ENCODE results near the gene IRF8. TPM values are rescaled to one million over a fixed set of nuclear protein-coding genes. Genes with fewer than 3 reads are reported as not detected.
"Not testable (repeated sequence)": the region's sequence is repeated elsewhere in the genome, so short reads cannot be mapped to it uniquely, and the experiment has no call there.

The IRF8 gene
- total and polyA plus RNA-seq, 2 donors (not counting 1 experiment from before 2014, with no cell fraction given): 0.14 TPM; not detected in 1

- Histone ChIP-seq H3K27me3 (ENCODE audit: control insufficient read depth, insufficient read depth, low read length) (peaks cover 18% of the 10 kb centered on the region), H3K4me3 (replicated peaks in 1 of 4; ENCODE audit: control extremely low read depth in 1 of 4, insufficient read depth in 1 of 4, low read depth in 3 of 4, low read length in 4 of 4) (no peak overlapping the region), H2AFZ (ENCODE audit: low read length) (no peak overlapping the region), H3K4me1 (ENCODE audit: control insufficient read depth, extremely low read depth, insufficient read depth, low read length) (no peaks in the 10 kb centered on the region), H3K79me2 (ENCODE audit: control insufficient read depth, insufficient read depth, low read length) (no peaks in the 10 kb centered on the region), H3K9ac (ENCODE audit: insufficient read depth, low read length) (no peak overlapping the region), H4K20me1 (ENCODE audit: control insufficient read depth, extremely low read depth, insufficient read depth, low read length) (no peaks in the 10 kb centered on the region), H3K27ac (ENCODE audit: insufficient read depth, low read length) (no peak overlapping the region), H3K4me2 (ENCODE audit: extremely low read depth, insufficient read depth, low read length) (no peak overlapping the region), H3K36me3 (ENCODE audit: control insufficient read depth, insufficient read depth, low read length) (no peaks in the 10 kb centered on the region), H3K9me3 (ENCODE audit: control insufficient read depth, insufficient read depth, low read depth, low read length) (no peaks in the 10 kb centered on the region)
- TF ChIP-seq EZH2 (IDR thresholded peaks at IDR 0.05; ENCODE audit: low read length, missing control alignments) (no peak), CTCF (conservative IDR thresholded peaks at IDR 0.05 in 1 of 2, IDR thresholded peaks at IDR 0.05 in 1 of 2; ENCODE audit: low read depth in 1 of 2, low read length in 2 of 2) (no peak)
- no peak for DNase-seq (ENCODE audit: low read depth in 2 of 2)
These were observed 6.4 kb downstream of the IRF8 start for GRCh38 chr16:85905110-85906095.

GRCh38 chr16:85906349-85906748, 7.4 kb downstream of the IRF8 start:
- H2AFZ ChIP-seq (ENCODE audit: low read length): no peak overlapping the region
- H3K4me2 ChIP-seq (ENCODE audit: extremely low read depth, insufficient read depth, low read length): no peak overlapping the region
- no peaks in the 10 kb centered on the region for H3K79me2 ChIP-seq (ENCODE audit: control insufficient read depth, insufficient read depth, low read length)
- no peak for TF ChIP-seq CTCF (conservative IDR thresholded peaks at IDR 0.05 in 1 of 2, IDR thresholded peaks at IDR 0.05 in 1 of 2; ENCODE audit: low read depth in 1 of 2, low read length in 2 of 2)
- TF ChIP-seq EZH2 (IDR thresholded peaks at IDR 0.05; ENCODE audit: low read length, missing control alignments): no peak
- H3K9me3 ChIP-seq (ENCODE audit: control insufficient read depth, insufficient read depth, low read depth, low read length): no peaks in the 10 kb centered on the region
- DNase-seq (ENCODE audit: low read depth in 2 of 2): no peak
- no peaks in the 10 kb centered on the region for H3K36me3 ChIP-seq (ENCODE audit: control insufficient read depth, insufficient read depth, low read length)
- H3K27ac ChIP-seq (ENCODE audit: insufficient read depth, low read length): no peak overlapping the region
- H3K27me3 ChIP-seq (ENCODE audit: control insufficient read depth, insufficient read depth, low read length): peaks cover 16% of the 10 kb centered on the region
- H3K4me3 ChIP-seq (replicated peaks in 1 of 4; ENCODE audit: control extremely low read depth in 1 of 4, insufficient read depth in 1 of 4, low read depth in 3 of 4, low read length in 4 of 4): no peak overlapping the region
- H4K20me1 ChIP-seq (ENCODE audit: control insufficient read depth, extremely low read depth, insufficient read depth, low read length): no peaks in the 10 kb centered on the region
- no peaks in the 10 kb centered on the region for H3K4me1 ChIP-seq (ENCODE audit: control insufficient read depth, extremely low read depth, insufficient read depth, low read length)
- no peak overlapping the region for H3K9ac ChIP-seq (ENCODE audit: insufficient read depth, low read length)

GRCh38 chr16:85907231-85907630, 8.3 kb downstream of the IRF8 start:
- not testable (repeated sequence) for H3K36me3 ChIP-seq (ENCODE audit: control insufficient read depth, insufficient read depth, low read length); H3K4me2 ChIP-seq (ENCODE audit: extremely low read depth, insufficient read depth, low read length); H3K4me3 ChIP-seq (replicated peaks in 1 of 4; ENCODE audit: control extremely low read depth in 1 of 4, insufficient read depth in 1 of 4, low read depth in 3 of 4, low read length in 4 of 4); DNase-seq (ENCODE audit: low read depth in 2 of 2); H2AFZ ChIP-seq (ENCODE audit: low read length); H4K20me1 ChIP-seq (ENCODE audit: control insufficient read depth, extremely low read depth, insufficient read depth, low read length); H3K9me3 ChIP-seq (ENCODE audit: control insufficient read depth, insufficient read depth, low read depth, low read length); H3K4me1 ChIP-seq (ENCODE audit: control insufficient read depth, extremely low read depth, insufficient read depth, low read length); H3K9ac ChIP-seq (ENCODE audit: insufficient read depth, low read length); H3K79me2 ChIP-seq (ENCODE audit: control insufficient read depth, insufficient read depth, low read length); H3K27ac ChIP-seq (ENCODE audit: insufficient read depth, low read length)
- peaks cover 19% of the 10 kb centered on the region for H3K27me3 ChIP-seq (ENCODE audit: control insufficient read depth, insufficient read depth, low read length)
